ENCODE data around the gene ZSWIM3. TPM values are rescaled to one million over a fixed set of nuclear protein-coding genes. Genes with fewer than 3 reads are reported as not detected.

The ZSWIM3 gene
- total and polyA plus RNA-seq, 7 donors, result 1.1 to 2.7 (median 1.5) TPM

DNA sequence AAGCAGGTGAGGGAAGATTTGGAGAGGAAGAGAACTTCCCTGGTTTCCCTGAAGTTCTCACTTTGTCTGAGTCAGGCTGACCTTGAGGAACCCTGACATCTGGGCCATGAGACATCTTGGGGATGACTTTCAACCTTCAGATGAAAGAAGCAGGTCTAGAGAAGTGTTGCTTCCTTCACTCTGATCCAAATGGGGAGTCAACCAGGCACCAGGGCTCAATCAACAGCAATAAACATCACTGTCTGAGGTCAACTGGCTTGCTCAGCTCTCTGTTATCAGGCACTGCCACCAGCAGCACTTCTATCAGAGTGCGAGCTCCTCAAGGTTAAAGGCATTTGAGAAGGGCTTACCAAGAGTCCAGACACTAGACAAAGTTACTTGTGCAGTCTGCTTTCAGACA is 6.5 kb upstream of the ZSWIM3 start:
- DNase-seq (no peak), ATAC-seq (no peak)
- intact Hi-C loops (cut with DNase I), result no loop called here
- Histone ChIP-seq H3K9me3 (no peaks in the 10 kb centered on the region), H3K4me1 (peaks cover 23% of the 10 kb centered on the region), H3K4me3 (no peak overlapping the region), H3K36me3 (ENCODE audit: insufficient read depth in 1 of 2, low read depth in 1 of 2) (peaks cover 0 to 75% of the 10 kb centered on the region in 2 donors), H3K27ac (no peak overlapping the region), H3K27me3 (ENCODE audit: insufficient read depth in 3 of 3, low read length in 2 of 3) (no peaks in the 10 kb centered on the region)
- TF ChIP-seq, protein P1, sequence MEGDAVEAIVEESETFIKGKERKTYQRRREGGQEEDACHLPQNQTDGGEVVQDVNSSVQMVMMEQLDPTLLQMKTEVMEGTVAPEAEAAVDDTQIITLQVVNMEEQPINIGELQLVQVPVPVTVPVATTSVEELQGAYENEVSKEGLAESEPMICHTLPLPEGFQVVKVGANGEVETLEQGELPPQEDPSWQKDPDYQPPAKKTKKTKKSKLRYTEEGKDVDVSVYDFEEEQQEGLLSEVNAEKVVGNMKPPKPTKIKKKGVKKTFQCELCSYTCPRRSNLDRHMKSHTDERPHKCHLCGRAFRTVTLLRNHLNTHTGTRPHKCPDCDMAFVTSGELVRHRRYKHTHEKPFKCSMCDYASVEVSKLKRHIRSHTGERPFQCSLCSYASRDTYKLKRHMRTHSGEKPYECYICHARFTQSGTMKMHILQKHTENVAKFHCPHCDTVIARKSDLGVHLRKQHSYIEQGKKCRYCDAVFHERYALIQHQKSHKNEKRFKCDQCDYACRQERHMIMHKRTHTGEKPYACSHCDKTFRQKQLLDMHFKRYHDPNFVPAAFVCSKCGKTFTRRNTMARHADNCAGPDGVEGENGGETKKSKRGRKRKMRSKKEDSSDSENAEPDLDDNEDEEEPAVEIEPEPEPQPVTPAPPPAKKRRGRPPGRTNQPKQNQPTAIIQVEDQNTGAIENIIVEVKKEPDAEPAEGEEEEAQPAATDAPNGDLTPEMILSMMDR (IDR thresholded peaks at IDR 0.05), result no peak
- WGBS, 3 donors, result 69 to 96% (median 83%) methylated on average over 1 of the region's 1 CpG

- TF ChIP-seq, protein P1 (IDR thresholded peaks at IDR 0.05), result no peak
- Histone ChIP-seq H3K4me1 (peaks cover 26% of the 10 kb centered on the region), H3K4me3 (no peak overlapping the region), H3K36me3 (ENCODE audit: insufficient read depth in 1 of 2, low read depth in 1 of 2) (peaks cover 0 to 69% of the 10 kb centered on the region in 2 donors), H3K9me3 (no peaks in the 10 kb centered on the region), H3K27ac (no peak overlapping the region), H3K27me3 (ENCODE audit: insufficient read depth in 3 of 3, low read length in 2 of 3) (no peaks in the 10 kb centered on the region)
- no peak for DNase-seq
- intact Hi-C loops (cut with DNase I), result no loop called here
- ATAC-seq, result no peak
Observed at GRCh38 chr20:45851501-45851900, 5.9 kb upstream of the ZSWIM3 start.

DNA sequence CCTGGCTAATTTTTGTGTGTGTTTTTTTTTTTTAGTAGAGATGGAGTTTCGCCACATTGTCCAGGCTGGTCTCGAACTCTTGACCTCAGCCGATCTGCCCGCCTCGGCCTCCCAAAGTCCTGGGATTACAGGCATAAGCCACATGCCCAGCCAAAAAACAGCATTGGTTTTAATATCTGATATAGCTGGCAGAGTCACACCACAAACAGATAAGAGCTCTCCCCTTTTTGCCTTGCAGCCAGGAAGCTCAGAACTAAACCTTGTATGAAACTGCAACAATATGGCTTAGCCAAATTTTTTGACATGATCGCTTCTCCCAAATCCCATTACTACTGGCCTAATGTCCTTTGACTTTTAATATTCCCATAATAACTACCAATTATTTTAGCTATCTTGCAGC is 5.1 kb upstream of the ZSWIM3 start:
- intact Hi-C loops (cut with DNase I), result no loop called here
- WGBS, 3 donors, result 95 to 99% (median 97%) methylated on average over 6 of the region's 6 CpGs
- no peak overlapping the region for H3K4me3 ChIP-seq

DNA sequence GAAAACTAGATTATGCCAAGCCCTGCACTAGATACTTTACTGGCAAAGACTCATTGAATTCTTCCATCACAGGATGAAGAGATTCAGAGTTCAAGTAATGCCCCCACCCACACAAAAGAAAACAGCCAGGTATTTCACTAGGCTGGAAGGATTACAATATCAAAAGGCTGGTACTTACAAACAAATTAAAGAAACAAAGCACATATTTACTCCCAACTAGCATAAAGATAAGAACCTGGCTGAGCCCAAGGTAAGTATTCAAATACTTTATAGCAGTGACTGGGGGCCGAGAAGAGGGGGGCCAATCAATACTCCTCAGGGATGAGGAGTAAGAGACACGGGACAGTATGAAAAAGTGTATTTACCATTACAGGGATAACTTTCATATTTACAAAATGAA is 3.9 kb upstream of the ZSWIM3 start:
- intact Hi-C loops (cut with DNase I), result no loop called here
- H3K27me3 ChIP-seq (ENCODE audit: insufficient read depth in 3 of 3, low read length in 2 of 3), result no peaks in the 10 kb centered on the region
- H3K36me3 ChIP-seq (ENCODE audit: insufficient read depth in 1 of 2, low read depth in 1 of 2), result peaks cover 0 to 50% of the 10 kb centered on the region in 2 donors
- ATAC-seq (no peak), DNase-seq (no peak)
- H3K4me1 ChIP-seq, result peaks cover 24% of the 10 kb centered on the region
- WGBS, 3 donors, result 70 to 80% (median 80%) methylated on average over 2 of the region's 2 CpGs
- TF ChIP-seq, protein P1 (IDR thresholded peaks at IDR 0.05), result no peak
- H3K4me3 ChIP-seq, result no peak overlapping the region
- H3K9me3 ChIP-seq, result no peaks in the 10 kb centered on the region
- H3K27ac ChIP-seq, result peak overlapping the region; percentile 1

More for the DNA sequence above, 5.1 kb upstream of the ZSWIM3 start:
- no peaks in the 10 kb centered on the region for H3K27me3 ChIP-seq (ENCODE audit: insufficient read depth in 3 of 3, low read length in 2 of 3)
- no peak overlapping the region for H3K27ac ChIP-seq
- no peak for ATAC-seq
- no peak for DNase-seq
- H3K4me1 ChIP-seq, result peaks cover 24% of the 10 kb centered on the region
- no peaks in the 10 kb centered on the region for H3K9me3 ChIP-seq
- H3K36me3 ChIP-seq (ENCODE audit: insufficient read depth in 1 of 2, low read depth in 1 of 2), result peaks cover 0 to 61% of the 10 kb centered on the region in 2 donors
- TF ChIP-seq, protein P1 (IDR thresholded peaks at IDR 0.05), result no peak

DNA sequence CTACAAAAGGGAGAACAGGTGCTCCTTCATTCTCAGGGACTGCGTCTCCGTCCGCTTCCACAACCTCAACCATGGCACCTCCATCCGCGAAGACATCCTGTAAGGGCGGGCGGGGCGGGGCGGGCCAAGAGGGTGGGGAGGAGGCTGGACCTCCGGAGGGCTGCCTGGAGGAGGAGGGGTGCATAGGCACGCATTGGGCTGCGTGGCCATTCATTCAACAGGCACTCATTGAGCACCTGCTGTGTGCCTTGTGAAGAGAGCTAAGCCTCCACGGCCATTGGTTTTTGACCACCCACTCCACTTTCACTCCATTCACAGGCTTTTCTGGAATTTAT is 435 bp downstream of the ZSWIM3 start:
- Histone ChIP-seq H3K4me1 (peaks cover 24% of the 10 kb centered on the region), H3K4me3 (peak overlapping the region; percentile 87), H3K27me3 (ENCODE audit: insufficient read depth in 3 of 3, low read length in 2 of 3) (no peaks in the 10 kb centered on the region), H3K36me3 (ENCODE audit: insufficient read depth in 1 of 2, low read depth in 1 of 2) (peaks cover 0 to 13% of the 10 kb centered on the region in 2 donors), H3K27ac (peak overlapping the region; percentile 85), H3K9me3 (no peaks in the 10 kb centered on the region)
- intact Hi-C loops (cut with DNase I), result no loop called here
- TF ChIP-seq, protein P1 (IDR thresholded peaks at IDR 0.05), result no peak
- 12 to 18% (median 13%) methylated on average over 12 to 13 of the region's 13 CpGs for WGBS, 3 donors
- peak; percentile 2 to 22 (median 4) for ATAC-seq
- DNase-seq, result no peak
